BLaER1 (cell line): ENCODE measurements around the gene MATN1.

Source experiments
- H3K27ac ChIP-seq: shearing (Covaris generic); formaldehyde crosslinking; 2 replicates; pipeline ENCODE4 v1.8.1; 2022
- H3K27me3 ChIP-seq: shearing (Covaris generic); formaldehyde crosslinking; 2 replicates; pipeline ENCODE4 v1.8.1; 2022
- H3K36me3 ChIP-seq: shearing (Covaris generic); formaldehyde crosslinking; 2 replicates; pipeline ENCODE4 v1.8.1; 2022
- H3K4me1 ChIP-seq: shearing (Covaris generic); formaldehyde crosslinking; 2 replicates; pipeline ENCODE4 v1.8.1; 2022
- H3K4me2 ChIP-seq: shearing (Covaris generic); formaldehyde crosslinking; 2 replicates; pipeline ENCODE4 v1.8.1; 2022
- H3K4me3 ChIP-seq: shearing (Covaris generic); formaldehyde crosslinking; 2 replicates; pipeline ENCODE4 v1.8.1; 2022
- H3K9ac ChIP-seq: shearing (Covaris generic); formaldehyde crosslinking; 2 replicates; pipeline ENCODE4 v1.8.1; 2022
- H3K9me3 ChIP-seq: shearing (Covaris generic); formaldehyde crosslinking; 2 replicates; pipeline ENCODE4 v1.8.1; 2022
- H4K20me1 ChIP-seq: shearing (Covaris generic); formaldehyde crosslinking; 2 replicates; pipeline ENCODE4 v1.8.1; 2022
- Cebpa-rat ChIP-seq: shearing (Covaris generic); IDR thresholded peaks from 2 replicates; pipeline ENCODE4 v1.8.1; 2022

The MATN1 gene

GRCh38 chr1:30714025-30714424 lies 9.4 kb downstream of the MATN1 start:
- no peak overlapping the region for H3K4me2 ChIP-seq
- no peak overlapping the region for H3K9ac ChIP-seq
- H3K9me3 ChIP-seq, result peaks cover 4% of the 10 kb centered on the region; the same call in 1 of the 2 replicates
- peaks cover 9% of the 10 kb centered on the region; the same call in 1 of the 2 replicates for H4K20me1 ChIP-seq
- no peak overlapping the region for H3K4me3 ChIP-seq
- no peak overlapping the region for H3K27ac ChIP-seq
- TF ChIP-seq Cebpa-rat, result no peak
- H3K27me3 ChIP-seq, result no peaks in the 10 kb centered on the region
- peaks cover 18% of the 10 kb centered on the region for H3K4me1 ChIP-seq
- no peaks in the 10 kb centered on the region for H3K36me3 ChIP-seq

- Histone ChIP-seq H3K4me3 (no peak overlapping the region), H3K4me1 (peaks cover 18% of the 10 kb centered on the region), H3K27me3 (no peaks in the 10 kb centered on the region), H3K36me3 (no peaks in the 10 kb centered on the region), H4K20me1 (peaks cover 9% of the 10 kb centered on the region; the same call in 1 of the 2 replicates), H3K4me2 (no peak overlapping the region), H3K9ac (no peak overlapping the region), H3K9me3 (peaks cover 4% of the 10 kb centered on the region; the same call in 1 of the 2 replicates), H3K27ac (no peak overlapping the region)
- TF ChIP-seq Cebpa-rat, result no peak
Measured at GRCh38 chr1:30713311-30713710, 10.1 kb downstream of the MATN1 start.

- TF ChIP-seq Cebpa-rat, result no peak
Measured at GRCh38 chr1:30712583-30712982, 10.8 kb downstream of the MATN1 start.

GRCh38 chr1:30710407-30710806 lies 13.0 kb downstream of the MATN1 start:
- Histone ChIP-seq H3K4me3 (no peak overlapping the region), H3K9me3 (peaks cover 3% of the 10 kb centered on the region; the same call in 1 of the 2 replicates), H3K9ac (no peak overlapping the region), H3K4me1 (peaks cover 27% of the 10 kb centered on the region), H3K4me2 (no peak overlapping the region), H3K27me3 (peaks cover under 1% of the 10 kb centered on the region; the same call in 1 of the 2 replicates), H3K27ac (no peak overlapping the region), H3K36me3 (no peaks in the 10 kb centered on the region), H4K20me1 (no peaks in the 10 kb centered on the region)
- TF ChIP-seq Cebpa-rat, result no peak

More at GRCh38 chr1:30712583-30712982, 10.8 kb downstream of the MATN1 start:
- H3K4me3 ChIP-seq, result no peak overlapping the region
- H3K4me1 ChIP-seq, result peaks cover 21% of the 10 kb centered on the region
- H3K27me3 ChIP-seq, result no peaks in the 10 kb centered on the region
- no peak overlapping the region for H3K9ac ChIP-seq
- H4K20me1 ChIP-seq, result peaks cover 9% of the 10 kb centered on the region; the same call in 1 of the 2 replicates
- H3K36me3 ChIP-seq, result no peaks in the 10 kb centered on the region
- no peak overlapping the region for H3K4me2 ChIP-seq
- peaks cover 4% of the 10 kb centered on the region; the same call in 1 of the 2 replicates for H3K9me3 ChIP-seq
- no peak overlapping the region for H3K27ac ChIP-seq

GRCh38 chr1:30708361-30708728 lies 15.0 kb downstream of the MATN1 start:
- Histone ChIP-seq H4K20me1 (no peaks in the 10 kb centered on the region), H3K9me3 (no peaks in the 10 kb centered on the region), H3K4me3 (no peak overlapping the region), H3K27me3 (peaks cover 4% of the 10 kb centered on the region; the same call in 1 of the 2 replicates), H3K4me2 (no peak overlapping the region), H3K36me3 (no peaks in the 10 kb centered on the region), H3K27ac (no peak overlapping the region), H3K4me1 (peaks cover 32% of the 10 kb centered on the region), H3K9ac (no peak overlapping the region)
- no peak for TF ChIP-seq Cebpa-rat

GRCh38 chr1:30707412-30708360 lies 15.7 kb downstream of the MATN1 start:
- Histone ChIP-seq H3K27me3 (peaks cover 4% of the 10 kb centered on the region; the same call in 1 of the 2 replicates), H3K4me2 (peak overlapping the region; percentile 52), H3K9me3 (no peaks in the 10 kb centered on the region), H3K36me3 (no peaks in the 10 kb centered on the region), H3K4me1 (peaks cover 32% of the 10 kb centered on the region), H3K4me3 (no peak overlapping the region), H4K20me1 (no peaks in the 10 kb centered on the region), H3K27ac (no peak overlapping the region), H3K9ac (no peak overlapping the region)
- no peak for TF ChIP-seq Cebpa-rat

GRCh38 chr1:30706528-30706927 lies 16.9 kb downstream of the MATN1 start:
- Histone ChIP-seq H3K4me1 (peaks cover 34% of the 10 kb centered on the region), H3K36me3 (no peaks in the 10 kb centered on the region), H3K9ac (no peak overlapping the region), H3K9me3 (no peaks in the 10 kb centered on the region), H3K4me3 (no peak overlapping the region), H4K20me1 (no peaks in the 10 kb centered on the region), H3K27ac (no peak overlapping the region), H3K4me2 (peak overlapping the region; percentile 30), H3K27me3 (peaks cover 4% of the 10 kb centered on the region; the same call in 1 of the 2 replicates)
- no peak for TF ChIP-seq Cebpa-rat

- H4K20me1 ChIP-seq, result no peaks in the 10 kb centered on the region
- peaks cover 42% of the 10 kb centered on the region for H3K4me1 ChIP-seq
- no peaks in the 10 kb centered on the region for H3K9me3 ChIP-seq
- H3K36me3 ChIP-seq, result no peaks in the 10 kb centered on the region
- no peak overlapping the region for H3K9ac ChIP-seq
- H3K27me3 ChIP-seq, result peaks cover 4% of the 10 kb centered on the region; the same call in 1 of the 2 replicates
- H3K4me3 ChIP-seq, result no peak overlapping the region
- TF ChIP-seq Cebpa-rat, result no peak
- no peak overlapping the region for H3K27ac ChIP-seq
- H3K4me2 ChIP-seq, result peak overlapping the region; percentile 47
Measured at GRCh38 chr1:30705698-30706097, 17.7 kb downstream of the MATN1 start.

- Histone ChIP-seq H3K4me3 (no peak overlapping the region), H3K36me3 (no peaks in the 10 kb centered on the region), H3K4me2 (peak overlapping the region; percentile 47), H3K9ac (no peak overlapping the region), H3K4me1 (peaks cover 47% of the 10 kb centered on the region), H3K27ac (no peak overlapping the region), H4K20me1 (no peaks in the 10 kb centered on the region), H3K27me3 (peaks cover 4% of the 10 kb centered on the region; the same call in 1 of the 2 replicates), H3K9me3 (no peaks in the 10 kb centered on the region)
- no peak for TF ChIP-seq Cebpa-rat
Measured at GRCh38 chr1:30704765-30705509, 18.4 kb downstream of the MATN1 start.
